H1 (cell line): ENCODE results near the gene TRAK1. TPM values are rescaled to one million over a fixed set of nuclear protein-coding genes. Genes with fewer than 3 reads are reported as not detected.

Source experiments
- CTCF ChIP-seq, 3 experiments: IDR thresholded peaks; 1 replicate in 2 of 3; 2 replicates in 1 of 3; pipeline versions ENCODE4 v1.5.1 to v1.6.1; 2011; ENCODE audit warnings: low read length in 3 of 3, mild to moderate bottlenecking in 3 of 3, inconsistent platforms in 2 of 3, low read depth in 1 of 3, moderate library complexity in 1 of 3; ENCODE audit not compliant: insufficient read depth in 1 of 3; ENCODE audit errors: control extremely low read depth in 1 of 3
- HDAC6 ChIP-seq: IDR thresholded peaks from one replicate; pipeline ENCODE4 v1.7.1; 2012; ENCODE audit warnings: low read depth, mild to moderate bottlenecking, inconsistent platforms, low read length, moderate library complexity
- polyA plus RNA-seq, 7 experiments: library from polyadenylated mRNA; depleted of rRNA in 3 of 7; stranded (reverse) in 5 of 7; unstranded in 2 of 7; fragments of >200 nt in 5 of 7; fragments of 200-250 nt in 2 of 7; gene quantifications; 1 replicate in 5 of 7; 2 replicates in 1 of 7; 4 replicates in 1 of 7; pipeline versions ENCODE4 v1.2.1 to v1.2.3, GENCODE V29; 2011 to 2013; ENCODE audit warnings: missing spikeins in 2 of 7, mixed read lengths in 2 of 7
- total RNA-seq: library from RNA; stranded (reverse); fragmentation: NEBNext Ultra II Directional; extraction: Animal tissue kit (Norgen Biotek cat#: 25700); gene quantifications from 2 replicates; pipeline ENCODE4 v1.2.1, GENCODE V29; 2021

TRAK1 gene
- total and polyA plus RNA-seq, 2 of the 8 experiments (the other 6 are each of a cell fraction or from before 2014, with no cell fraction given) = 21.3 to 32.7 TPM

- TF ChIP-seq CTCF (IDR thresholded peaks at IDR 0.05; ENCODE audit: control extremely low read depth in 1 of 3, insufficient read depth in 1 of 3, low read depth in 1 of 3, low read length in 3 of 3) (no peak), HDAC6 (no peak)
Observed at GRCh38 chr3:42140665-42141203, 49.6 kb downstream of the TRAK1 start (continued).
